NCI-H187 treated with DMSO at 0.1 percent for 48 hours (cell line): Measurements from ENCODE around the gene GABBR1.
A peak's percentile ranks its signal among the peaks of the same experiment; 100 is the strongest.
"Not testable (repeated sequence)": the region's sequence is repeated elsewhere in the genome, so short reads cannot be mapped to it uniquely, and the experiment has no call there.

Experiments used
- DNase-seq: peaks from one replicate; lab custom pipeline; 2025; lab: John Stamatoyannopoulos, UW

The GABBR1 gene

DNA sequence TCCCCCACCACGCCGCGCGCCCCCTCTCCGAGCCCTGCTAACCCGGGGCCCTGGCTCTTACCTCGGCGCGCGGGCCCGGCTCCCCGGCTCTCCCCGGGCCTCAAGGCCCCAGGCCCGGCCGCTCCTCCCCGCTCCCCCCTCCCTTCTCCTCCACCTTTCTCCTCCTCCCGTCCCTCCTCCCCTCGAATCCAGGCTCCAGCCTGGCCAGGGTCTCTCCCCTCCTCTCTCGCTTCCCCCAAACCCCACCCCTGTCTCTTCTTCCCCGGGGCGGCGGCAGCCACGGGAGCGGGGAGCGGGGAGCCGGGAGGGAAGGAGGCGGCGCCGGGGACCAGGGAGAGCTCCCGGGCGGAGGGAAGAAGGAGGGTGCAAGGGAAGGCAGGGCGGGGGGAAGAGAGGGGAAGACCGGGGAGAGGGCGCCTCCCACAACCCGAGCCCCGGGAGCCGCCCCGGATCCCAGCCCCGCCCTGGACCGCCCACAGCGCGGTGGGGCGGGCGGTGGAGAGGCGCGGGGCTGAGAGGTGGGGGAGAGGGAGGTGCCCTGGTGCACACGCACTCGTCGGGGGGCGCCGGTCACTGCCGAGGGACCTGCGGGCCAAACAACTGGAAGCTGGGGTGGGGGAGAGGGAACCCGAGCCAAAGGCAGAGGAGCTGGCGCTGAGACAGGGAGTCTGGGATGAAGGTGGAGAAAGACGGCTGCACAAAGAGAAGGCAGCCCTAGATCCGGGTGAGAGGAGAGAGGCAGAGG is at the start of gene GABBR1:
TSS of gene GABBR1 (minus strand) at position 395 of the 745 bp plus-strand sequence. CDS start 798 bp downstream, outside the sequence.
- DNase-seq = peak; percentile 53

- no peak for DNase-seq
Observed at GRCh38 chr6:29681811-29682210, 48.8 kb upstream of the GABBR1 start.

DNA sequence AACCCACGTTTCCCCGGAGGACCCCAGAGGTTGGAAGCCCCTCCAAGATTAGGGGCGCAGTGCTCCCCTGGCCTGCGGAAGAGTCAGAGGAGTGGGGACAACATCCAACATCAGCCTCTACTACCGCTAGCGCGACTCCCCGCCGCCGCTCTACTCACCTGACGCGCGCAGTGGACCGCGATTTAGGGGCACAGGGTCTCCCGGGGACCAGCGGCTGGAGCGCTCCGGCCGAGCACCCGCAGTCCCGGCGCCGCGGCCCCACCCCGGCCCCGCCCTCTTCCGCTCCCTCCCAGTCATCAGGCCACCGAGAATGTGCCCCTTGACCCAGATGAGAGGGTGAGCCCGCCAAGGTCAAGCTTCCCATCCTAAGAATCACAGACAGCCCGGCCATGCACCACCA is 47.9 kb upstream of the GABBR1 start, which contains the start of gene ZFP57:
TSS of gene ZFP57 (minus strand) at position 249 of the 400 bp plus-strand sequence. CDS start 4,149 bp downstream, outside the sequence.
- DNase-seq = no peak

DNA sequence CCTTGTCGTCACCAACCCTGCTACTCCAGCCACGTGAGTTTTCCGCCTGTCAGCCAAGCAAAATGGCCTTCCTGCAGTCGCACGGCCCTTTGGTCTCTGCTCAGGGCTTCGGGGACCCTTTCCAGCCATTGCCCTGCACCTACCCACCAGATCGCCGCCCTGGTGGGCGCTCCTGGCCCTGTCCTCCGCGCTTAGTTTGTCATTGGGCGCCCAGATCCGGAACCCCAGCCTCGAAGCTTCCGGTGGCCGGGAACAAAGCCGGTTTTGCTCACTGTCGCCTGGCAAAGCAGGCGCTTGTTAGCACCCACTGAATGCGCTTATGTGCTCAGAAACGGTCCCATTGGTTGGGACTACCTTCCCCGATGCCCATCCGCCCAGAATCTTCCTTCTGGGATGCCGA is 47.4 kb upstream of the GABBR1 start:
- DNase-seq = no peak

DNA sequence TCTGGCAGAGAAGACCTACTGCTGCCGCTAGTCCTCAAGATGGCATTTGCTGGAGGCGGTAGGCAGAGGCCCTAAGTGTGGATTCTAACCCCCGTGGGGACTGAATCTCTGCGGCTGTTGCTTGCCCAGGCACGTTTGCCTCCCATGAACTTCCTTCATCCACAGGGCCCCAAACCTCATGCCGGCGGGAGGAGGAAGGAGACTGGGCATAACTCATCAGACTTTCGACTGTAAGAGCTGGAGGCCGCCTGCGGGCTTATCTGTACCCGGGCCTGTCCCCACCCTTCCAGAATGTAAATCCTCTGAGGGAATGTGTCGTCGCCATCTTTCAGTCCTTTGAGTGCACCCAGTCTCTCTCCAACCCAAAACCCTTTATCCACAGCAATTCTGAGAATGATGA is 47.0 kb upstream of the GABBR1 start:
- DNase-seq = no peak

DNA sequence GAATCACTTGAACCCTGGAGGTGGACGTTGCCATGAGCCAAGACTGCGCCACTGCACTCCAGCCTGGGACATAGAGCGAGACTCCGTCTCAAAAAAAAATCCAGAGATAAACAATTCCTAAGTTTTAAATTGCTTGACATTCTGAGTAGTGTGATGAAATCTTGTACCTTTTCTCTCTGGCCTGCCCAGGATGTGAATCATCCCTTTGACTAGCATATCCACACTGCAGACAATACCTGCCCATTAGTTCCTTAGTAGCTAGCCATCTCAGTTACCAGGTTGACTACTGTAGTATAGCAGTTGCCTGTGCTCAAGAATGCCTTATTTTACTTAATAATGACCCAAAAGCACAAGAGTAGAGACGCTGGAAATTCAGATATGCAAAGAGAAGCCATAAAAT is 45.1 kb upstream of the GABBR1 start:
- no peak for DNase-seq

GRCh38 chr6:29676981-29677601 is 44.1 kb upstream of the GABBR1 start:
- no peak for DNase-seq

GRCh38 chr6:29675561-29675960 is 42.6 kb upstream of the GABBR1 start:
- no peak for DNase-seq

GRCh38 chr6:29674008-29674407 is 41.0 kb upstream of the GABBR1 start:
- no peak for DNase-seq

DNA sequence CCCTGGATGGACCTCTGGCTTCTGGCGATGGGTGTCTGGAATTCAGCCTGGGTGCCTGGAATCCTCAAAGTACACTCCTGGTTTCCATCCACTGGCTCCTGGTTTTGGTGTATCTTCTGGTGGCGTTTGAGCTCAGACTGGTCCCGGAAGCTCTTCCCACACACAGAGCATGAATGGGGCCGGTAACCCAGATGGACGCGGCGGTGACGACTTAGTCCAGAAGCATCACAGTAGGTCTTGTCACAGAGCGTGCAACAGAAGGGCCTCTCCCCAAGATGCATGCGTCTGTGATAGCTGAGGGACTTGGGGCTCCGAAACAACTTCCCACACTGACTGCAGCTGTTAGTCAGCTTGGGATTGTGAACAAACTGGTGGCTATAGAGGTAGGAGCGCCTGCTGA is 40.2 kb upstream of the GABBR1 start:
- DNase-seq = no peak

GRCh38 chr6:29672116-29672515 is 39.1 kb upstream of the GABBR1 start:
- DNase-seq = not testable (repeated sequence)

DNA sequence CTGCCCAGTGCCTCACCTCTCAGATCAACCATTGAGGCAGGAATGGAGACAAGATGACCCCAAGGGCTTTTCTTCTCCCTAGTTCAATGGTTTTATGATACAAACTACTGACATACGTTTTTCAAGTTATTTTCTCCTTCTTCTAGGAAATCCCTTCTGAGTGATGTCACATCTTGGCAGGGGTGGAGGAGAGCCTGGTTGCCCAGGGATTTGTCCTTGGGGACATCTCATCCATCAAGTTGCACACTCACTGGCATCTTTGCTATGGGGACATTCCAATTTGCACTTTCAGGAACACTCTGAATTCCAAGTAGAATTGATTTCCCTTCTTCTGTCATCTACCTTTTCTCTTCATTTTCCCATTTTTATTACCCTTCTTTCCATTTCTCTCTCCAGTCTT is 38.0 kb upstream of the GABBR1 start:
- DNase-seq = no peak

GRCh38 chr6:29667158-29667557 is 34.2 kb upstream of the GABBR1 start:
- DNase-seq = no peak

GRCh38 chr6:29666826-29667130 is 33.8 kb upstream of the GABBR1 start:
- DNase-seq = no peak

DNA sequence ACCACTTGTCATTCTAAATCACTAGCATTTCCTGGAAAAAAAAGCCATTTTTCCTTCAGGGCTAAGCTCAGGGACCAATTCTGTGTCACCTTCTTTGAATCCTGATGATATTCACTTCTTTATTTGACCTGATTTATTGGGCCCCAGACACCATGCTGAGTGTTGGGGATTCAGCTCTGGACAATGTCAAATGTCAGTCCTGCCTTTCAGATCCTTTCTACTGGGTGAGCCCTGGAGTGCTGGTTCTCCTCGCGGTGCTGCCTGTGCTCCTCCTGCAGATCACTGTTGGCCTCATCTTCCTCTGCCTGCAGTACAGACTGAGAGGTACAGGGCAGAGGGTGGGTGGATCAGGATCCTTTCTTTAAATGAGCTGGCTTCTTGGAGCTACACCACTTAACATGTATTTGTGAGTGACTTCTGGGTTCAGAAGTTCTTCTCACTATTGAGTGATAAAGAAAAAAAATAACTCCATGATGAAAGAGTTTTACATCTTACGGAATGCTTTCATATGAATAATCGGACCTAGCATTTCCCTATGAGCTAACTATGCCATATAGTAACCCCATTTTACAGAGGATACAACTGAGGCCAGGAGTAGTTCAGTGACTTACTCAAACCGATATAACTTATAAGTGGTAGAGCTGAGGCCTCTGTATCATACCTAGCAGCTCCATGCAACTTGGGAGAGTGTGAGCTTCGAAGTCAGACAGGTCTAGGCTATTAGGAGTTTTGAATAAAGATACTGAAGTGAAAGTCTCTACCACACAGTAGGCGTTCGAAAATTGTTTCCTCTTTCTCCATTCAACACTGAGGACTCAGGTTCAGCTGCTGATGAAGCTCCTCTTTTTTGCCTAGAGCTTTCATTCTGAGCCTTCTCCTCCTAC is 33.2 kb upstream of the GABBR1 start:
- DNase-seq = no peak

- no peak for DNase-seq
Observed at GRCh38 chr6:29663300-29664042, 30.5 kb upstream of the GABBR1 start.

DNA sequence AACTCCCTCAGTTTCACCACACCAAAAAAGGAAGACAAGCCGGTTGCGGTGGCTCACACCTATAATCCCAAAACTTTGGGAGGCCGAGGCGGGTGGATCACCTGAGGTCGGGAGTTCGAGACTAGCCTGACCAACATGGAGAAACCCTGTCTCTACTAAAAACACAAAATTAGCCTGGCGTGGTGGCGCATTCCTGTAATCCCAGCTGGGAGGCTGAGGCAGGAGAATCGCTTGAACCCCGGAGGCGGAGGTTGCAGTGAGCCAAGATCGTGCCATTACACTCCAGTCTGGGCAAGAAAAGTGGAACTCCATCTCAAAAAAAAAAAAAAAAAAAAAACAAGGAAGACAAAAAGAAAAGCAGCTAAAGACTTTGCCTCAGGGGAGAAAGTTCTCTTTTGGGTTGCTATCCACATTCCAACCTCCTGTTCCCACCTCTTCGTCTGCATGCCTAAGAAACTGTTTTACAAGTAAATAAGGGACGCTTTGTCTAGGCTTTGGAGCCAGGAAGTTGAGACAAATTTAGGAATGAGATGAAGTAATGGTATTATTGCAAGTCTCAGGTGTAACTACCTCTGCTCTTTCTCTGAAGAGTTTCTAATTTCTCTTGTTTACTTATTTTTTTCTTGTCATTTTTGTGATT is 28.6 kb upstream of the GABBR1 start:
- not testable (repeated sequence) for DNase-seq

GRCh38 chr6:29661071-29661470 is 28.1 kb upstream of the GABBR1 start:
- DNase-seq = no peak

DNA sequence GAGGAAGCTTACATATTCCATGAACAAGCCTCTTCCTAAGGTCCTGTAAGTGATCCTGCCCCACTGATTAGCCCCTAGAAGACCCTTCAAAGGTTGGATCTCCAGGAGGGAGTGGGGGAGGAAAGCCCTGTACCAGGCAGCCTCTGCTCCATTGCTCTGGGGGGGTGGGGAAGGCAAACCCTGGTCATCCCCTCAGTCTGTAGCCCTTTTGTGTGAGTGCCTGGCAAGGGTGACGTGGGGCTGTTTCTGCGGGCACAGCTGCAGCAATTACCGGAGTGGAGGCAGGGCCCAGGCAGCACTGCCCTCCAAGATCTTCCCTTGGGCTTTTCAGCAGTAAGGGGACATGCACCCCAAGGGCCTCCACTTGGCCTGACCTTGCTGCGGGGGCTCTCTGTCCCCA is 23.8 kb upstream of the GABBR1 start, which contains the start of gene MOG:
TSS of gene MOG (plus strand) at position 295 of the 400 bp plus-strand sequence. CDS start 118 bp downstream, outside the sequence.
- DNase-seq = no peak

DNA sequence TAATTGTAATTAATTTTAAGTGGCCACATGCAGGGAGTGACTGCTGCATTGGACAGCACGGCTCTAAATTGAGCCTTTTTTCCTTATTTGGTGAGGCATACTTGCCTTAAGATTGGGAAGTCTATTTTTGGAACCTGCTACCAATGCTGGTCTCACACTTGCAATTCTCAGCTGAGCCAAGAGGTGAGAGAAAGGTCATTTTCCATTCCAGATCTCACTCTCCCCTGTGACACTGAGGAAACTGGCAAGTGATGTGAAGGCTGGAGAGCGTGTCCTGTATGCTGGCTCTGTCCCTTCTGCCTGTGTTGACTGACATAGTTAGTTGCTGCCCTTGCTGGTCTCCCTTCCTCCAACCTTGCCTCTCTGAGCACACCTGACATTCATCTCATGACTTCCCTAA is 23.2 kb upstream of the GABBR1 start:
- DNase-seq = no peak

DNA sequence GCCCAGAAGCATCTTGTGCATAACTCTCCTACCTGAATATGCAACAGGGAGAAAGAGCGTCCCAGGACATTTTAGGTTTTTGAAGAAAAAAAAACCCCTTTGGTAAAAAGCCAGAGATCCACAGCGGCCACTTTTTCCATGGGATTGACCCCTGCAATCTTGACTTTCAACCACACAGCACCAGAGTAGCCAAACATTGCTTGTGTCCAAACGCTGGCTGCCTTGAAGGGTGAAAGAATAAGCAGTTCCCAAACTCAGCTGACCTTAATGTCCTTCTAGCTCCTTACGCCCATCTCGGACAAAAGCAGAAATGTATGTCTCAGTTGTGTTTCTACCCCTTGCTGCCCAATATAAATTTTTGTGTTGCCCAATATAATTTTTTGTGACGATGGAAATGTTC is 22.7 kb upstream of the GABBR1 start:
- no peak for DNase-seq
